HEK293 (cell line): ENCODE data around the gene TRIM72.

Experiments used
- KLF1 ChIP-seq: fragments of 450-650 bp; formaldehyde crosslinking; IDR thresholded peaks from 2 replicates; pipeline ENCODE4 v1.5.1; 2016; ENCODE audit warnings: missing biosample characterization, missing genetic modification characterization
- KLF9 ChIP-seq: fragments of 450-650 bp; formaldehyde crosslinking; IDR thresholded peaks from 2 replicates; pipeline ENCODE4 v1.5.1; 2016; ENCODE audit warnings: missing biosample characterization, missing genetic modification characterization, low read depth
- MZF1 ChIP-seq: fragments of 450-650 bp; formaldehyde crosslinking; IDR thresholded peaks from 2 replicates; pipeline ENCODE4 v1.5.1; 2017; ENCODE audit warnings: missing biosample characterization, missing genetic modification characterization, borderline replicate concordance
- ZNF184 ChIP-seq: fragments of 450-650 bp; IDR thresholded peaks from 2 replicates; pipeline ENCODE4 v1.5.1; 2018; ENCODE audit warnings: missing biosample characterization, mild to moderate bottlenecking, missing genetic modification characterization
- ZNF274 ChIP-seq, 2 experiments: fragments of 200-500 bp in 1 of 2; fragments of 450-650 bp in 1 of 2; sonication (Bioruptor generic) in 1 of 2; formaldehyde crosslinking in 1 of 2; IDR thresholded peaks; 2 replicates each; pipeline versions ENCODE4 v1.5.1 to v1.6.1; 2014 to 2016; ENCODE audit warnings: borderline replicate concordance in 1 of 2, inconsistent platforms in 1 of 2, low read length in 1 of 2, missing biosample characterization in 1 of 2, missing genetic modification characterization in 1 of 2
- ZNF311 ChIP-seq: fragments of 450-650 bp; formaldehyde crosslinking; IDR thresholded peaks from 2 replicates; pipeline ENCODE4 v1.5.1; 2017; ENCODE audit warnings: missing biosample characterization, missing genetic modification characterization, borderline replicate concordance
- ZNF707 ChIP-seq: fragments of 450-650 bp; formaldehyde crosslinking; IDR thresholded peaks from 2 replicates; pipeline ENCODE4 v1.5.1; 2016; ENCODE audit warnings: missing biosample characterization, missing genetic modification characterization
- TF ChIP-seq, protein P1 (sequence below): fragments of 450-650 bp; formaldehyde crosslinking; IDR thresholded peaks from 2 replicates; pipeline ENCODE4 v1.5.1; 2016; ENCODE audit warnings: missing biosample characterization, missing genetic modification characterization

DNA sequence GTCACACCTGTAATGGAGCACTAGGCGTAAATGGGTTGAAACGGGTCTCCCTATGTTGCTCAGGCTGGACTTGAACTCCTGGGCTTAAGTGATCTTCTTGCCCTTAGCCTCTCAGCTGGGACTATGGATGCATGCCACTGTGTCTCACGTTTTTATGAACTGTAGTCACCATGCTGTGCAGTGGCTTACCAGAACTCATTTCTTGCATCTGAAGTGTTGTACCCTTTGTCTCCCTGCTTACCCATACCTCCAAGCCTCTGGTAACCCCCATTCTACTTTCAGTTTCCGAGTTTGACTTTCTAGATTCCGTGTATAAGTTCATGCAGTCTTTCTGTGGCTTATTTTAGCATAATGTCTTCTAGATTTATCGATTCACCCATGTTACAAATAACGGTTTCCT, 19.0 kb upstream of the TRIM72 start:
- TF ChIP-seq, protein P1, sequence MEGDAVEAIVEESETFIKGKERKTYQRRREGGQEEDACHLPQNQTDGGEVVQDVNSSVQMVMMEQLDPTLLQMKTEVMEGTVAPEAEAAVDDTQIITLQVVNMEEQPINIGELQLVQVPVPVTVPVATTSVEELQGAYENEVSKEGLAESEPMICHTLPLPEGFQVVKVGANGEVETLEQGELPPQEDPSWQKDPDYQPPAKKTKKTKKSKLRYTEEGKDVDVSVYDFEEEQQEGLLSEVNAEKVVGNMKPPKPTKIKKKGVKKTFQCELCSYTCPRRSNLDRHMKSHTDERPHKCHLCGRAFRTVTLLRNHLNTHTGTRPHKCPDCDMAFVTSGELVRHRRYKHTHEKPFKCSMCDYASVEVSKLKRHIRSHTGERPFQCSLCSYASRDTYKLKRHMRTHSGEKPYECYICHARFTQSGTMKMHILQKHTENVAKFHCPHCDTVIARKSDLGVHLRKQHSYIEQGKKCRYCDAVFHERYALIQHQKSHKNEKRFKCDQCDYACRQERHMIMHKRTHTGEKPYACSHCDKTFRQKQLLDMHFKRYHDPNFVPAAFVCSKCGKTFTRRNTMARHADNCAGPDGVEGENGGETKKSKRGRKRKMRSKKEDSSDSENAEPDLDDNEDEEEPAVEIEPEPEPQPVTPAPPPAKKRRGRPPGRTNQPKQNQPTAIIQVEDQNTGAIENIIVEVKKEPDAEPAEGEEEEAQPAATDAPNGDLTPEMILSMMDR (tag by site-specific recombination): no peak
- TF ChIP-seq ZNF311 (tag by site-specific recombination) (no peak), ZNF274 (IDR thresholded peaks at IDR 0.05; ENCODE audit: low read length) (no peak), ZNF274 (tag by site-specific recombination; IDR thresholded peaks at IDR 0.05; ENCODE audit: borderline replicate concordance) (no peak), MZF1 (tag by site-specific recombination) (no peak), ZNF184 (tag by site-specific recombination) (no peak), KLF9 (tag by site-specific recombination) (no peak), ZNF707 (tag by site-specific recombination) (no peak), KLF1 (tag by site-specific recombination) (no peak)
